ENCODE measurements around the gene LDHAL6B. TPM values are rescaled to one million over a fixed set of nuclear protein-coding genes. Genes with fewer than 3 reads are reported as not detected.

Gene LDHAL6B
- polyA plus RNA-seq, 1 of the 3 experiments (the other 2 are of a cell fraction), result not detected

DNA sequence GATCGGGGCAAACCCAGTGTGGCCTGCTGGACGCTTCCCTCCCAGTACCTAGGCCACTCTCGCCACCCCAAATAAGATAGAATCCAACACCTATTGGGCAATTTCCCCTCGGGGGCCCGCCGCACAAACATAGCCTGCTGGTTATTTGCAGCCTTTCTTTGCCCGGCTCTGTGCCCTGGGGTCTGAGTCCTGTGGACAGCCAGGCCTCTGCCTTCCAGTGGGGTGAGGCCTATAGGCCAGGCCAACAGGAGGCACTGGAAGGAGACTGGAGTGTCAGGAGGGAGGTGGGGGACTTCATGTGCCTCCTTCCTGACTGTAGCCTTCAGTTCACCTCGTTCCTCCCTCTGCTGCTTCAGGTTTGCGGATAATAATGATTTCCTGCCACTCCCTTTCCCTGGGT is 47.4 kb upstream of the LDHAL6B start:
- TF ChIP-seq NRF1 (IDR thresholded peaks at IDR 0.05; ENCODE audit: low read depth, low read length) (no peak), YY1 (IDR thresholded peaks at IDR 0.05; ENCODE audit: low read depth) (no peak), TCF12 (IDR thresholded peaks at IDR 0.05) (no peak), RFX5 (IDR thresholded peaks at IDR 0.05; ENCODE audit: low read length) (no peak), POLR2AphosphoS5 (IDR thresholded peaks at IDR 0.05; ENCODE audit: low read depth, low read length) (no peak), GATA2 (CRISPR knock-in tag; IDR thresholded peaks at IDR 0.05) (no peak), MEF2A (IDR thresholded peaks at IDR 0.05; ENCODE audit: borderline replicate concordance, low read depth) (no peak), CHD2 (IDR thresholded peaks at IDR 0.05; ENCODE audit: low read length, partially characterized antibody) (no peak), RAD21 (IDR thresholded peaks at IDR 0.05; ENCODE audit: low read length) (no peak), JUND (IDR thresholded peaks at IDR 0.05) (no peak), SIN3A (IDR thresholded peaks at IDR 0.05; ENCODE audit: borderline replicate concordance, low read depth, low read length) (no peak)
- TF ChIP-seq, protein P1, sequence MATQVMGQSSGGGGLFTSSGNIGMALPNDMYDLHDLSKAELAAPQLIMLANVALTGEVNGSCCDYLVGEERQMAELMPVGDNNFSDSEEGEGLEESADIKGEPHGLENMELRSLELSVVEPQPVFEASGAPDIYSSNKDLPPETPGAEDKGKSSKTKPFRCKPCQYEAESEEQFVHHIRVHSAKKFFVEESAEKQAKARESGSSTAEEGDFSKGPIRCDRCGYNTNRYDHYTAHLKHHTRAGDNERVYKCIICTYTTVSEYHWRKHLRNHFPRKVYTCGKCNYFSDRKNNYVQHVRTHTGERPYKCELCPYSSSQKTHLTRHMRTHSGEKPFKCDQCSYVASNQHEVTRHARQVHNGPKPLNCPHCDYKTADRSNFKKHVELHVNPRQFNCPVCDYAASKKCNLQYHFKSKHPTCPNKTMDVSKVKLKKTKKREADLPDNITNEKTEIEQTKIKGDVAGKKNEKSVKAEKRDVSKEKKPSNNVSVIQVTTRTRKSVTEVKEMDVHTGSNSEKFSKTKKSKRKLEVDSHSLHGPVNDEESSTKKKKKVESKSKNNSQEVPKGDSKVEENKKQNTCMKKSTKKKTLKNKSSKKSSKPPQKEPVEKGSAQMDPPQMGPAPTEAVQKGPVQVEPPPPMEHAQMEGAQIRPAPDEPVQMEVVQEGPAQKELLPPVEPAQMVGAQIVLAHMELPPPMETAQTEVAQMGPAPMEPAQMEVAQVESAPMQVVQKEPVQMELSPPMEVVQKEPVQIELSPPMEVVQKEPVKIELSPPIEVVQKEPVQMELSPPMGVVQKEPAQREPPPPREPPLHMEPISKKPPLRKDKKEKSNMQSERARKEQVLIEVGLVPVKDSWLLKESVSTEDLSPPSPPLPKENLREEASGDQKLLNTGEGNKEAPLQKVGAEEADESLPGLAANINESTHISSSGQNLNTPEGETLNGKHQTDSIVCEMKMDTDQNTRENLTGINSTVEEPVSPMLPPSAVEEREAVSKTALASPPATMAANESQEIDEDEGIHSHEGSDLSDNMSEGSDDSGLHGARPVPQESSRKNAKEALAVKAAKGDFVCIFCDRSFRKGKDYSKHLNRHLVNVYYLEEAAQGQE (IDR thresholded peaks at IDR 0.05; ENCODE audit: low read depth, low read length), result no peak
- TF ChIP-seq, protein P2, sequence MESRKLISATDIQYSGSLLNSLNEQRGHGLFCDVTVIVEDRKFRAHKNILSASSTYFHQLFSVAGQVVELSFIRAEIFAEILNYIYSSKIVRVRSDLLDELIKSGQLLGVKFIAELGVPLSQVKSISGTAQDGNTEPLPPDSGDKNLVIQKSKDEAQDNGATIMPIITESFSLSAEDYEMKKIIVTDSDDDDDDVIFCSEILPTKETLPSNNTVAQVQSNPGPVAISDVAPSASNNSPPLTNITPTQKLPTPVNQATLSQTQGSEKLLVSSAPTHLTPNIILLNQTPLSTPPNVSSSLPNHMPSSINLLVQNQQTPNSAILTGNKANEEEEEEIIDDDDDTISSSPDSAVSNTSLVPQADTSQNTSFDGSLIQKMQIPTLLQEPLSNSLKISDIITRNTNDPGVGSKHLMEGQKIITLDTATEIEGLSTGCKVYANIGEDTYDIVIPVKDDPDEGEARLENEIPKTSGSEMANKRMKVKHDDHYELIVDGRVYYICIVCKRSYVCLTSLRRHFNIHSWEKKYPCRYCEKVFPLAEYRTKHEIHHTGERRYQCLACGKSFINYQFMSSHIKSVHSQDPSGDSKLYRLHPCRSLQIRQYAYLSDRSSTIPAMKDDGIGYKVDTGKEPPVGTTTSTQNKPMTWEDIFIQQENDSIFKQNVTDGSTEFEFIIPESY (IDR thresholded peaks at IDR 0.05; ENCODE audit: borderline replicate concordance, low read depth), result no peak
- Histone ChIP-seq H3K79me2 (ENCODE audit: insufficient read depth) (no peaks in the 10 kb centered on the region), H3K4me3 (ENCODE audit: low read depth in 2 of 2, low read length in 1 of 2) (no peak overlapping the region), H3K4me1 (ENCODE audit: control insufficient read depth in 1 of 2, insufficient read depth in 2 of 2, low read depth in 1 of 2, low read length in 1 of 2) (no peaks in the 10 kb centered on the region; a peak in 1 of 4 replicates), H3K36me3 (replicated peaks in 1 of 2; ENCODE audit: control insufficient read depth in 1 of 2, insufficient read depth in 2 of 2, low read length in 1 of 2) (peaks cover 3 to 26% of the 10 kb centered on the region in 2 experiments), H3K27ac (ENCODE audit: low read depth in 2 of 2, low read length in 1 of 2) (no peak overlapping the region), H3K4me2 (no peak overlapping the region), H4K20me1 (ENCODE audit: insufficient read depth) (no peaks in the 10 kb centered on the region), H2AFZ (ENCODE audit: low read depth) (no peak overlapping the region), H3K27me3 (ENCODE audit: insufficient read depth) (no peaks in the 10 kb centered on the region), H3K9me3 (no peaks in the 10 kb centered on the region), H3F3A (replicated peaks; ENCODE audit: insufficient read depth) (no peaks in the 10 kb centered on the region), H3K9ac (no peak overlapping the region), H3K9me2 (no peaks in the 10 kb centered on the region)
- 91% methylated on average over 9 of the region's 9 CpGs for WGBS (ENCODE audit: low lambda C conversion rate)
- CTCF ChIA-PET, result interaction anchor here (1.0 to 6.0 kb wide), 3 partner anchors 332 to 374 kb away, joined by 3 to 52 read pairs (median 6); no protein-coding TSS in a partner anchor
- no peak for DNase-seq
- POLR2A ChIA-PET, result no interaction called here
